Measurements from ENCODE around the gene TCHHL1.

Gene TCHHL1

DNA sequence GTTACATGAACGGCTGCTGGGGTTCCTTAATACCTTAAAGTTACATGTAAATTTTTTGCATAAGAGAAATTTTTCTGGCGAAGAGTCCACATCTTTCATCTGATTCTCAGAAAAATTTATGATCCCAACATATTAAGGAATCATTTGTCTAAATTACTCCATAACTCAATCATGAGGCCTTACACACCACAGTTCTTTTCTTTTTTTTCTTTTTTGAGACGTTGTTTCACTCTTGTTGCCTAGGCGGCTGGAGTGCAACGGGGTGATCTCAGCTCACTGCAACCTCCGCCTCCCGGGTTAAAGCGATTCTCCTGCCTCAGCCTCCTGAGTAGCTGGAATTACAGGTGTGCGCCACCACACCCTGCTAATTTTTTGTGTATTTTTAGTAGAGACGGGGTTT is 50.0 kb downstream of the TCHHL1 start:
- no peak for DNase-seq (ENCODE audit: low read depth in 2 of 2)

- DNase-seq (ENCODE audit: low read depth in 2 of 2) = peak; percentile 80 to 86
Observed at GRCh38 chr1:152036267-152037216, 52.3 kb downstream of the TCHHL1 start, which contains the start of gene S100A11. Gene S100A11, minus strand, starts transcription at chr1:152037004. Its CDS starts 89 bp downstream, at chr1:152036915.

- DNase-seq (ENCODE audit: low read depth in 2 of 2) = no peak
Observed at GRCh38 chr1:152035539-152036266, 53.2 kb downstream of the TCHHL1 start.

DNA sequence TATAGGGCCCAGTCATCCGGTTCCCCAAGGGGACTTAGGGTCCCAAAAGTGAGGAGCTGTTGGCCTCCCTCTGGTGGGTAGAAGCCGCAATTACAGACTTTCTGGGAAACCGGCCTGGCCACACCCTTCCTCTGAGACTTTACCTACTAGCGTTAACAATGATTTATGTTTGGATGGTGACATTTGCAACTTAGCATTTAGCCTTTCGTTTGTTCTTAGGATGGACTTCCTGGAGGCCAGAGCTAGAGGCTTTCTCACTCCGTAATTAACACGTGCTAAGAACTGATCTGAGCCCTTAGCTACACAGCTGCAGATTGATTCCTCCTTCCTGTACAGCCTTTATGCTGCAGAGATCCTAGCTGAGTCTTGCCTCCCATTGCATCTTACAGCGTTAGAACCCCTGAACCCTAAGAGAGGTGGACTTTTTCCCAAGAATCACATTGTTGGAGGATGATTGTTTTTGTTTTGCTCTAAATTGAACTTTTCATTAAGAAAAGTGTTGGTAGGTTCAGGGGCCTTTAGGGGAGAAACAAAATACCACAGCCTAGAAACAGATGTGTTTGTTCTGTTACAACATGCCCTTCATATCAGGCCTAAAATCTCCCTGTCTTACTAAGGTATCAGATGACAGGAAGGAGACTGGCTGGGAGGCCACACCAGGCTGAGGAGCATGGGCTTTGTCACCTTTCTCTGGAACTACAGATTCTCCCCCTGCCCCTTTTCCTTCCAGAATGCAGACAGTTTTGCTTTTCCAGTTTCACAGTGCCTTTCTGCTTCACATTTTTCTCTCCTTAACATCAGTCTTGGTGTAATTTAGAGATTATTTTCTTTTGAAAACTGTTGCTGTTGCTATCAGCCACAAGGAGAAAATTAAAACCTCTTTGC is 54.0 kb downstream of the TCHHL1 start:
- DNase-seq (ENCODE audit: low read depth in 2 of 2) = peak; percentile 48 to 64

GRCh38 chr1:152034324-152034653 is 54.6 kb downstream of the TCHHL1 start:
- no peak for DNase-seq (ENCODE audit: low read depth in 2 of 2)

Data from stimulated activated CD4-positive, alpha-beta T cell treated with anti-CD3 and anti-CD28 coated beads, Interleukin-4, amount 100 ng/mL, for 48 hours (primary cell).